Thyroid gland (tissue), 4 donors: ENCODE results near the gene FOXF1. TPM values are rescaled to one million over a fixed set of nuclear protein-coding genes. Genes with fewer than 3 reads are reported as not detected.
A peak's percentile ranks its signal among the peaks of the same experiment; 100 is the strongest.

ENCODE experiments used
- DNase-seq, 2 donors: peaks; one replicate each; pipeline ENCODE4 v3.0.0-alpha.2; 2019
- H3K27ac ChIP-seq, 3 donors: fragments of 200-600 bp; sonication (generic); 1 replicate in 2 of 3; 2 replicates in 1 of 3; pipeline ENCODE4 v1.5.1; 2016 to 2019; ENCODE audit warnings: mild to moderate bottlenecking in 1 of 3, moderate library complexity in 1 of 3
- H3K27me3 ChIP-seq: fragments of 200-600 bp; sonication (generic); one replicate; pipeline ENCODE4 v1.5.1; 2019
- H3K36me3 ChIP-seq, 2 donors: fragments of 200-600 bp; sonication (generic); one replicate each; pipeline ENCODE4 v1.5.1; 2016 to 2019
- H3K4me1 ChIP-seq, 2 donors: fragments of 200-600 bp; sonication (generic); one replicate each; pipeline ENCODE4 v1.5.1; 2017 to 2019
- H3K4me3 ChIP-seq, 3 donors: fragments of 200-600 bp; sonication (generic); replicated peaks in 1 of 3; 1 replicate in 2 of 3; 2 replicates in 1 of 3; pipeline ENCODE4 v1.5.1; 2016; ENCODE audit warnings: mild to moderate bottlenecking in 1 of 3
- H3K9me3 ChIP-seq: fragments of 200-600 bp; sonication (generic); one replicate; pipeline ENCODE4 v1.5.1; 2017
- CTCF ChIP-seq, 6 experiments: fragments of 200-600 bp in 3 of 6; fragments of 450-650 bp in 3 of 6; sonication (generic) in 3 of 6; IDR thresholded peaks; one replicate each; pipeline ENCODE4 v1.5.1; 2016 to 2019; ENCODE audit warnings: antibody characterized with exemption in 6 of 6, mild to moderate bottlenecking in 2 of 6, inconsistent platforms in 1 of 6, moderate library complexity in 1 of 6
- POLR2A ChIP-seq, 2 donors: fragments of 450-650 bp; IDR thresholded peaks; one replicate each; pipeline ENCODE4 v1.6.1; 2017; ENCODE audit warnings: antibody characterized with exemption in 2 of 2, mild to moderate bottlenecking in 2 of 2, moderate library complexity in 1 of 2
- WGBS, 2 donors: methylation state at CpG; one replicate each; pipeline ENCODE4 v1.1.5; 2017; 5-methylcytosine and 5-hydroxymethylcytosine counted together
- intact Hi-C: fragments of 100-400 bp; cut with DNase I; formaldehyde crosslinking; loops from one replicate; pipeline ENCODE4 v1.15.1; 2023
- total RNA-seq, 4 donors: library from RNA; depleted of rRNA; stranded (reverse); fragments of >200 nt; gene quantifications; one replicate each; pipeline ENCODE4 v1.2.3, GENCODE V29; 2016

Gene FOXF1
- total RNA-seq, 4 donors from 2014 or later: 1.5 to 3.7 (median 2.3) TPM

- H3K27ac ChIP-seq: peak overlapping the region; percentile 28 to 57 (median 45)
- no peak for TF ChIP-seq POLR2A (IDR thresholded peaks at IDR 0.05)
- TF ChIP-seq CTCF (IDR thresholded peaks at IDR 0.05): no peak
- intact Hi-C loops: no loop called here
- no peaks in the 10 kb centered on the region for H3K27me3 ChIP-seq
- H3K4me1 ChIP-seq: peaks cover 4 to 9% of the 10 kb centered on the region in 2 donors
- 67 to 94% methylated on average over 8 of the region's 8 CpGs for WGBS, 2 donors
- H3K36me3 ChIP-seq: peaks cover 9 to 12% of the 10 kb centered on the region in 2 donors
- no peak overlapping the region for H3K4me3 ChIP-seq
- no peaks in the 10 kb centered on the region for H3K9me3 ChIP-seq
- DNase-seq: peak in 1 of 2 donors; percentile 26
Measured at GRCh38 chr16:86546638-86547013, 36.3 kb downstream of the FOXF1 start.

GRCh38 chr16:86547286-86547685, 37.0 kb downstream of the FOXF1 start:
- H3K27ac ChIP-seq: no peak overlapping the region
- 96 to 99% methylated on average over 11 of the region's 11 CpGs for WGBS, 2 donors
- no peak for TF ChIP-seq CTCF (IDR thresholded peaks at IDR 0.05)
- no peak for TF ChIP-seq POLR2A (IDR thresholded peaks at IDR 0.05)
- H3K27me3 ChIP-seq: no peaks in the 10 kb centered on the region
- no peak overlapping the region for H3K4me3 ChIP-seq
- H3K9me3 ChIP-seq: no peaks in the 10 kb centered on the region
- intact Hi-C loops: no loop called here
- H3K4me1 ChIP-seq: peaks cover 4 to 9% of the 10 kb centered on the region in 2 donors
- DNase-seq: no peak
- peaks cover 3 to 5% of the 10 kb centered on the region in 2 donors for H3K36me3 ChIP-seq

- Histone ChIP-seq H3K27me3 (no peaks in the 10 kb centered on the region), H3K9me3 (no peaks in the 10 kb centered on the region), H3K36me3 (peaks cover 3 to 4% of the 10 kb centered on the region in 2 donors), H3K4me1 (peaks cover 8 to 9% of the 10 kb centered on the region in 2 donors), H3K27ac (no peak overlapping the region), H3K4me3 (no peak overlapping the region)
- TF ChIP-seq POLR2A (IDR thresholded peaks at IDR 0.05): no peak
- TF ChIP-seq CTCF (IDR thresholded peaks at IDR 0.05): no peak
- intact Hi-C loops: no loop called here
- WGBS, 2 donors: 78 to 85% methylated on average over 7 to 8 of the region's 8 CpGs
- no peak for DNase-seq
Measured at GRCh38 chr16:86549076-86549892, 39.0 kb downstream of the FOXF1 start.

DNA sequence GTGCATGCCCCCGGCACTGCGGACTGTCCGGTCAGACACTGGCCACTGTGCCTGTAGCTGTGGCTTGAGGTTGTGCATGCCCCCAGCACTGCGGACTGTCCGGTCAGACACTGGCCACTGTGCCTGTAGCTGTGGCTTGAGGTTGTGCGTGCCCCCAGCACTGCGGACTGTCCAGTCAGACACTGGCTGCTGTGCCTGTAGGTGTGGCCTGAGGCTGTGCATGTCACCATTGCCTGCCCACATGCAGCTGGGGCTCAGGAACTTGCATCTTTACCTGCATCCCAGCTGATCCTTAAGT, 39.5 kb downstream of the FOXF1 start:
- Histone ChIP-seq H3K4me3 (no peak overlapping the region), H3K27ac (no peak overlapping the region), H3K9me3 (no peaks in the 10 kb centered on the region), H3K4me1 (peaks cover 9 to 13% of the 10 kb centered on the region in 2 donors), H3K27me3 (no peaks in the 10 kb centered on the region), H3K36me3 (peaks cover under 1 to 3% of the 10 kb centered on the region in 2 donors)
- no peak for DNase-seq
- no peak for TF ChIP-seq POLR2A (IDR thresholded peaks at IDR 0.05)
- WGBS, 2 donors: 80 to 95% methylated on average over 2 to 7 of the region's 7 CpGs
- intact Hi-C loops: no loop called here

GRCh38 chr16:86550281-86550680, 40.0 kb downstream of the FOXF1 start:
- TF ChIP-seq POLR2A (IDR thresholded peaks at IDR 0.05): no peak
- TF ChIP-seq CTCF (IDR thresholded peaks at IDR 0.05): no peak
- DNase-seq: no peak
- Histone ChIP-seq H3K4me3 (no peak overlapping the region), H3K36me3 (peaks cover 0 to 3% of the 10 kb centered on the region in 2 donors), H3K9me3 (no peaks in the 10 kb centered on the region), H3K4me1 (peaks cover 9 to 14% of the 10 kb centered on the region in 2 donors), H3K27me3 (no peaks in the 10 kb centered on the region), H3K27ac (no peak overlapping the region)
- intact Hi-C loops: no loop called here
- WGBS, 2 donors: 87 to 95% methylated on average over 4 to 5 of the region's 5 CpGs
